Natural killer cell treated with Interleukin-12 subunit alpha and Interleukin-12 subunit beta and Interleukin-15 and Interleukin-18, amount 100 ng/mL, for 72 hours (primary cell): ENCODE measurements around the gene SKIL. TPM values are rescaled to one million over a fixed set of nuclear protein-coding genes. Genes with fewer than 3 reads are reported as not detected.
A peak's percentile ranks its signal among the peaks of the same experiment; 100 is the strongest.

ENCODE experiments used
- ATAC-seq, 2 donors: fragments of 150-1000 bp; cut with Tn5 transposase in 1 of 2; sonication (Bioruptor Pico), chemical (Tn5 transposase) in 1 of 2; 2 replicates each; pipeline ENCODE4 v1.10.0; 2021
- DNase-seq: peaks from one replicate; pipeline ENCODE4 v3.0.0; 2022; ENCODE audit warnings: low spot score
- H3K27ac Mint-ChIP-seq, 2 donors: 1 replicate in 1 of 2; 2 replicates in 1 of 2; pipeline ENCODE4 v1.8.0; 2022; ENCODE audit warnings: mixed read lengths in 2 of 2, mild to moderate bottlenecking in 1 of 2, moderate library complexity in 1 of 2
- H3K27me3 Mint-ChIP-seq, 2 donors: 1 replicate in 1 of 2; 2 replicates in 1 of 2; pipeline ENCODE4 v1.8.0; 2022; ENCODE audit warnings: mixed read lengths in 2 of 2
- H3K36me3 Mint-ChIP-seq: one replicate; pipeline ENCODE4 v1.8.0; 2022; ENCODE audit warnings: mixed read lengths
- H3K4me1 Mint-ChIP-seq, 2 donors: 1 replicate in 1 of 2; 2 replicates in 1 of 2; pipeline ENCODE4 v1.8.0; 2022; ENCODE audit warnings: low read depth in 2 of 2, mixed read lengths in 2 of 2, mild to moderate bottlenecking in 1 of 2
- H3K4me3 Mint-ChIP-seq: one replicate; pipeline ENCODE4 v1.8.0; 2022; ENCODE audit warnings: mixed read lengths
- H3K9me3 Mint-ChIP-seq: 2 replicates; pipeline ENCODE4 v1.8.0; 2022; ENCODE audit warnings: mixed read lengths
- total RNA-seq, 2 donors: library from RNA; stranded (reverse); gene quantifications; one replicate each; pipeline ENCODE4 v1.2.3, GENCODE V29; 2022

The SKIL gene
- total RNA-seq, 2 donors from 2014 or later = 40.0 to 41.0 TPM

GRCh38 chr3:170356596-170357175 is 829 bp upstream of the SKIL start:
- Mint-ChIP-seq H3K9me3 (no peaks in the 10 kb centered on the region), H3K4me1 (peaks cover 50 to 58% of the 10 kb centered on the region in 2 donors), H3K27me3 (no peaks in the 10 kb centered on the region), H3K27ac (peak overlapping the region; percentile 82 to 84), H3K4me3 (peak overlapping the region; percentile 88), H3K36me3 (peaks cover 19% of the 10 kb centered on the region)
- peak; percentile 88 for DNase-seq
- ATAC-seq = peak; percentile 67 to 75

- Mint-ChIP-seq H3K9me3 (no peaks in the 10 kb centered on the region), H3K36me3 (peaks cover 23% of the 10 kb centered on the region), H3K27me3 (no peaks in the 10 kb centered on the region), H3K4me3 (peak overlapping the region; percentile 97), H3K4me1 (peaks cover 48 to 52% of the 10 kb centered on the region in 2 donors), H3K27ac (peak overlapping the region; percentile 88)
- ATAC-seq = peak; percentile 12 to 17
- peak; percentile 87 for DNase-seq
Observed at GRCh38 chr3:170358042-170359010, 811 bp downstream of the SKIL start.

- DNase-seq (no peak), ATAC-seq (no peak)
- Mint-ChIP-seq H3K4me3 (peak overlapping the region; percentile 97), H3K27ac (peak overlapping the region; percentile 88), H3K4me1 (peaks cover 43 to 45% of the 10 kb centered on the region in 2 donors), H3K9me3 (no peaks in the 10 kb centered on the region), H3K27me3 (no peaks in the 10 kb centered on the region), H3K36me3 (peaks cover 23% of the 10 kb centered on the region)
Observed at GRCh38 chr3:170359178-170359704, 1.7 kb downstream of the SKIL start.

- DNase-seq = no peak
- Mint-ChIP-seq H3K27me3 (no peaks in the 10 kb centered on the region), H3K36me3 (peaks cover 30% of the 10 kb centered on the region), H3K4me1 (peaks cover 45 to 46% of the 10 kb centered on the region in 2 donors), H3K4me3 (peak overlapping the region; percentile 48), H3K9me3 (no peaks in the 10 kb centered on the region), H3K27ac (no peak overlapping the region)
- ATAC-seq = no peak
Observed at GRCh38 chr3:170360466-170360865, 3.0 kb downstream of the SKIL start.

GRCh38 chr3:170360916-170361315 is 3.4 kb downstream of the SKIL start:
- Mint-ChIP-seq H3K4me3 (peak overlapping the region; percentile 48), H3K36me3 (peaks cover 30% of the 10 kb centered on the region), H3K9me3 (no peaks in the 10 kb centered on the region), H3K27ac (no peak overlapping the region), H3K27me3 (no peaks in the 10 kb centered on the region), H3K4me1 (peaks cover 42% of the 10 kb centered on the region in 2 donors)
- ATAC-seq (no peak), DNase-seq (no peak)

GRCh38 chr3:170361711-170362110 is 4.2 kb downstream of the SKIL start:
- DNase-seq = no peak
- Mint-ChIP-seq H3K9me3 (no peaks in the 10 kb centered on the region), H3K4me1 (peaks cover 36 to 37% of the 10 kb centered on the region in 2 donors), H3K4me3 (peak overlapping the region; percentile 48), H3K27me3 (no peaks in the 10 kb centered on the region), H3K36me3 (peaks cover 30% of the 10 kb centered on the region), H3K27ac (no peak overlapping the region)
- ATAC-seq = no peak

- no peak overlapping the region for H3K27ac Mint-ChIP-seq
- no peak for DNase-seq
- no peak overlapping the region for H3K4me3 Mint-ChIP-seq
- no peaks in the 10 kb centered on the region for H3K9me3 Mint-ChIP-seq
- ATAC-seq = no peak
- H3K4me1 Mint-ChIP-seq = peaks cover 30 to 31% of the 10 kb centered on the region in 2 donors
- H3K36me3 Mint-ChIP-seq = peaks cover 30% of the 10 kb centered on the region
- no peaks in the 10 kb centered on the region for H3K27me3 Mint-ChIP-seq
Observed at GRCh38 chr3:170363471-170363994, 6.0 kb downstream of the SKIL start.

GRCh38 chr3:170364965-170365364 is 7.5 kb downstream of the SKIL start:
- ATAC-seq (no peak), DNase-seq (no peak)
- Mint-ChIP-seq H3K36me3 (peaks cover 26% of the 10 kb centered on the region), H3K27ac (peak overlapping the region in 1 of 2 donors; percentile 29), H3K4me3 (no peak overlapping the region), H3K4me1 (peaks cover 21 to 26% of the 10 kb centered on the region in 2 donors), H3K9me3 (no peaks in the 10 kb centered on the region), H3K27me3 (no peaks in the 10 kb centered on the region)

- DNase-seq (no peak), ATAC-seq (no peak)
- no peaks in the 10 kb centered on the region for H3K27me3 Mint-ChIP-seq
- no peaks in the 10 kb centered on the region for H3K9me3 Mint-ChIP-seq
- peaks cover 6% of the 10 kb centered on the region for H3K36me3 Mint-ChIP-seq
- no peak overlapping the region for H3K4me3 Mint-ChIP-seq
- H3K27ac Mint-ChIP-seq = no peak overlapping the region
- H3K4me1 Mint-ChIP-seq = peaks cover 9 to 16% of the 10 kb centered on the region in 2 donors
Observed at GRCh38 chr3:170367797-170368196, 10.3 kb downstream of the SKIL start.

GRCh38 chr3:170368921-170369320 is 11.4 kb downstream of the SKIL start:
- Mint-ChIP-seq H3K27me3 (no peaks in the 10 kb centered on the region), H3K9me3 (no peaks in the 10 kb centered on the region), H3K4me1 (peaks cover 9 to 16% of the 10 kb centered on the region in 2 donors), H3K27ac (no peak overlapping the region), H3K36me3 (peaks cover 6% of the 10 kb centered on the region), H3K4me3 (no peak overlapping the region)
- DNase-seq = no peak
- ATAC-seq = no peak

GRCh38 chr3:170372190-170372879 is 14.8 kb downstream of the SKIL start:
- DNase-seq (no peak), ATAC-seq (no peak)
- Mint-ChIP-seq H3K27ac (no peak overlapping the region), H3K27me3 (no peaks in the 10 kb centered on the region), H3K9me3 (no peaks in the 10 kb centered on the region), H3K4me1 (peaks cover 5 to 10% of the 10 kb centered on the region in 2 donors), H3K4me3 (no peak overlapping the region), H3K36me3 (no peaks in the 10 kb centered on the region)

GRCh38 chr3:170383567-170383966 is 26.1 kb downstream of the SKIL start:
- ATAC-seq (no peak), DNase-seq (no peak)
- H3K4me1 Mint-ChIP-seq = peaks cover 0 to 5% of the 10 kb centered on the region in 2 donors
- no peak overlapping the region for H3K4me3 Mint-ChIP-seq
- no peaks in the 10 kb centered on the region for H3K27me3 Mint-ChIP-seq
- H3K27ac Mint-ChIP-seq = no peak overlapping the region
- no peaks in the 10 kb centered on the region for H3K9me3 Mint-ChIP-seq
- H3K36me3 Mint-ChIP-seq = peaks cover 7% of the 10 kb centered on the region

- DNase-seq (no peak), ATAC-seq (no peak)
- no peaks in the 10 kb centered on the region for H3K9me3 Mint-ChIP-seq
- no peaks in the 10 kb centered on the region for H3K27me3 Mint-ChIP-seq
- no peak overlapping the region for H3K4me3 Mint-ChIP-seq
- no peak overlapping the region for H3K27ac Mint-ChIP-seq
- peaks cover 6% of the 10 kb centered on the region for H3K36me3 Mint-ChIP-seq
- H3K4me1 Mint-ChIP-seq = no peaks in the 10 kb centered on the region
Observed at GRCh38 chr3:170386468-170386867, 29.0 kb downstream of the SKIL start.
